T-helper 1 cell treated with Interleukin-12 subunit alpha and Interleukin-12 subunit beta and Interleukin-4 antibody, amounts not matched to agents 30 μg/mL and 1 μg/mL, for 36 hours (primary cell): ENCODE data around the gene PTPN7.
"Not testable (repeated sequence)": the region's sequence is repeated elsewhere in the genome, so short reads cannot be mapped to it uniquely, and the experiment has no call there.

Source experiments
- H3K27ac Mint-ChIP-seq: one replicate; pipeline ENCODE4 v1.8.0; 2021; ENCODE audit warnings: mild to moderate bottlenecking, mixed read lengths
- H3K27me3 Mint-ChIP-seq: one replicate; pipeline ENCODE4 v1.8.0; 2021; ENCODE audit warnings: low read depth, mixed read lengths
- H3K36me3 Mint-ChIP-seq: one replicate; pipeline ENCODE4 v1.8.0; 2021; ENCODE audit warnings: low read depth, mixed read lengths
- H3K4me1 Mint-ChIP-seq: one replicate; pipeline ENCODE4 v1.8.0; 2021; ENCODE audit warnings: low read depth, mixed read lengths
- H3K4me3 Mint-ChIP-seq: one replicate; pipeline ENCODE4 v1.8.0; 2021; ENCODE audit warnings: mild to moderate bottlenecking, moderate library complexity, mixed read lengths
- H3K9me3 Mint-ChIP-seq: one replicate; pipeline ENCODE4 v1.8.0; 2021; ENCODE audit warnings: mixed read lengths

PTPN7 gene

DNA sequence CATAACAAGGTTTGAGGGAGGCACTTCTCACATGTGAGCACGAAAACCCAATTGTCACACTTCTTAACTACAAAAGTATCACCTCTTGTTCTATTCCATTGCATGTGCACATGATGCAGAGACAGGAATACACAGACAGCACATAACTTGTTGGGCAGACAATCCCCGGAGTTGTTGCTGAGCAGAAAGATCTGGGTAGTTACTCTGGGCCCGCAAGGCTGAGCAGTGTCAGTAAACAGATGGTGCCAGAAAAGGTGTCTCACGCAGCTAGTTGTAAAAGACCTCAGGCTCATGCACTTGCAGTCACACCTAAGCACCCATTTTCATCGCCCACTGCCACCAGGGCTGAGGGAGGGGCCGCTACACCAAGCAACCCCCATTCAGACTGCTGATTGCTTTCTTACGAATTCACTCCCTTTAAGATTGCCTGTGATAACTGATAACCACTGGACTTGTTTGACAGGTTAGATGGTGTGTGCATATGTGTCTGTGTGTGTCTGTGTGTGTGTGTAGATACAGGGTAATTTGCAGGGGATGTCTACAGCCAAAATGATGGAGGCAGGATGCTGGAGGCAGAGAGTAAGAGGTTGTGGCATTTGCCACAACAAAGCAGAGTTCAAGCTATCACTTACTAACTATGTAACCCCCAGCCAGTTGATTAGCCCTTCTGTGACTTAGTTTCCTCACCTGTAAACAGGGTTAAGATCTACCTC, 37.4 kb upstream of the PTPN7 start:
- H3K36me3 Mint-ChIP-seq: no peaks in the 10 kb centered on the region
- peaks cover 4% of the 10 kb centered on the region for H3K4me1 Mint-ChIP-seq
- H3K4me3 Mint-ChIP-seq: no peak overlapping the region
- H3K27ac Mint-ChIP-seq: no peak overlapping the region
- H3K27me3 Mint-ChIP-seq: peaks cover 53% of the 10 kb centered on the region
- H3K9me3 Mint-ChIP-seq: no peaks in the 10 kb centered on the region

DNA sequence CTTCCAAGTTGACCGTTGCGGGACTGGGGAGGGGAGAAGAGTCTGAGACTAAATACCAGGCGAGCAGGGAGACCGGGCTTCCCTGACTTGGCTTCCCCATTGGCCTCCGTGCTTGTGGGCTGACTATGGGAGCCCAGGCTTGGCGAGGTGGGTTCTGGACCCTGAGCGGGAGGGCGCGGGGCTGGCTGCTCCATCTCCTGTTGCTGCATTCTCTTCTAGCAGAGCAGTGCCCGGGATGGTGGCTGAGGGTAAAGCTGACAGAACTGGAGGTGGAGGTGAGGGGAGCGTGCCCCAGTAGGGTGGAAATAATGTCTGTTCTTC, 33.9 kb upstream of the PTPN7 start:
- Mint-ChIP-seq H3K4me3 (no peak overlapping the region), H3K36me3 (no peaks in the 10 kb centered on the region), H3K9me3 (no peaks in the 10 kb centered on the region), H3K27ac (no peak overlapping the region), H3K27me3 (peaks cover 54% of the 10 kb centered on the region), H3K4me1 (peaks cover 4% of the 10 kb centered on the region)

DNA sequence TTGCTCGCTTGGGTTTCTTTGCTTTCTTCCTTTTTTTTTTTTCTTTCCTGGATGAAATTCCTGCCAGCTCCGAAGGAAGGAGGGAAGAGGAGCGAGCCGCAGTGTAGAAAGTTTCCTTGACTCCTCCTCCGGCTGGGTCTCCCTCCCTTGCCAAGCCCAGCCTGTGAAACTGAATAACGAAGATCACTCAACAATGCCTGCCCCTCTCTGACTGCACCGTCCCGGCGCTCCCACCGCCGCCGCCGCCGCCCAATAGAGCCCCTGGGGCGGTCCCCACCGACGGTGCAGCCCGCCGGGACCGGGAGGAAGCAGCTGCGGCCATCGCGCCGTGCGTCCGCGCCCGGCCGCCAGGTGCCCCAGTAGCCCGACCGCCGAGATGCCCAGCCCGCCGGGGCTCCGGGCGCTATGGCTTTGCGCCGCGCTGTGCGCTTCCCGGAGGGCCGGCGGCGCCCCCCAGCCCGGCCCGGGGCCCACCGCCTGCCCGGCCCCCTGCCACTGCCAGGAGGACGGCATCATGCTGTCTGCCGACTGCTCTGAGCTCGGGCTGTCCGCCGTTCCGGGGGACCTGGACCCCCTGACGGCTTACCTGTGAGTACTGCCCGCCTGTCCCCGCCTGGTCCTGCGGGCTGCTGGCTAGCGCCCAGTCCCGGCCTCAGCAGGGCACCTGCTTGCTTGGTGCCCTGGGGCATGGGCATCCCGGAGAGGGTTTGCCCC, 33.4 kb upstream of the PTPN7 start, which contains the start of gene LGR6:
LGR6 (plus strand) TSS at position 186 of the 714 bp plus-strand sequence; CDS start at position 377, 191 bp downstream.
- Mint-ChIP-seq H3K27ac (no peak within 1 kb of the TSS), H3K36me3 (no peaks in the 10 kb centered on the region), H3K27me3 (peaks cover 50% of the 10 kb centered on the region), H3K4me3 (no peak within 1 kb of the TSS), H3K9me3 (no peaks in the 10 kb centered on the region), H3K4me1 (peaks cover 4% of the 10 kb centered on the region)

DNA sequence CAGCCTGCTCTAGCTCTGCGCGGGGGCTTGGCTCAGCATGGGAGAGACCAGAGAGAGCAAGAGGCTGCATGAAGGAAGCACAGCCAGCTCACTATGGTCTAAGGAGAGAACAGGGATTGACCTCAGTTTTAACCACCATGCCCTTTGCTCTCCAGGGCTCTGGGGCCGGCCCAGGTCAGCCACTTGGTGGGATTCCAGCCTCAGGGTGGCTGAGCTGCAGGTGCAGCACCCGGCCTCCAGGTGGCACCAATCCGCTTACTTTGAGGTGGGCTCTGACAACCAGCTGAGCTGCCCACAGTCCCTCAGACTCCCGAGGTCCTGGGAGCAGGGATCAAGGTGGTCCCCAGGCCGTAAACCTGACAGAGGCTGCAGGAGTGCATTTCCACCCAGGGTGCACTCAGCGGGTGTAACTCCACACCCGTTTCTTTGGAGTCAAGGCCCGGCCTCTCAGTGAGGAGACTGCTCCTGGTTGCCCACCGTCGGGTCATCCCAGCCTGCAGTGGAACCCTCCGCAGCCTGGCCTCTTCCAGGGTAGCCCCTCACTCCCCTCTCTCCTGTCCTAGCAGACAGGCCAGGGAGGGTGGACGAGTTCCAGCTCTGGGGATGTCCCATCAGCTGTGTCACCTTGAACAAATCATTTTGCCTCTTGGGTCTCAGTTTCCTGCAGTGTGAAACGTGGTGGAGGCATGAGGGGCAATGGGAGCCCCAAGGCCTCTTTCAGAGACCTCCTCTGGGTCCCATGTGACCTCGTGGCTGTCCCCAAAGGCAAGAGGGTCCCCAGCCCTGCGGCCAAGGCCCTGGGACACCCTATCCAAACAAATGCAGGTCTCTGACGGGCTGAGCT, 32.6 kb upstream of the PTPN7 start:
- Mint-ChIP-seq H3K9me3 (no peaks in the 10 kb centered on the region), H3K27ac (no peak overlapping the region), H3K36me3 (no peaks in the 10 kb centered on the region), H3K27me3 (peaks cover 44% of the 10 kb centered on the region), H3K4me3 (no peak overlapping the region), H3K4me1 (peaks cover 1% of the 10 kb centered on the region)

DNA sequence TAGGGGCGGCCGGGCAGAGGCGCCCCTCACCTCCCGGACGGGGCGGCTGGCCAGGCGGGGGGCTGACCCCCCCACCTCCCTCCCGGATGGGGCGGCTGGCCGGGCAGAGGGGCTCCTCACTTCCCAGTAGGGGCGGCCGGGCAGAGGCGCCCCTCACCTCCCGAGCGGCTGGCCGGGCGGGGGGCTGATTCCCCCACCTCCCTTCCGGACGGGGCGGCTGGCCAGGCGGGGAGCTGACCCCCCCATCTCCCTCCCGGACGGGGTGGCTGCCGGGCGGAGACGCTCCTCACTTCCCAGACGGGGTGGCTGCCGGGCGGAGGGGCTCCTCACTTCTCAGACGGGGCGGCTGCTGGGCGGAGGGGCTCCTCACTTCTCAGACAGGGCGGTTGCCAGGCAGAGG, 31.0 kb upstream of the PTPN7 start:
- H3K4me1 Mint-ChIP-seq, H3K4me3 Mint-ChIP-seq, H3K27ac Mint-ChIP-seq, H3K36me3 Mint-ChIP-seq, H3K9me3 Mint-ChIP-seq: not testable (repeated sequence)
- H3K27me3 Mint-ChIP-seq: peaks cover 32% of the 10 kb centered on the region

DNA sequence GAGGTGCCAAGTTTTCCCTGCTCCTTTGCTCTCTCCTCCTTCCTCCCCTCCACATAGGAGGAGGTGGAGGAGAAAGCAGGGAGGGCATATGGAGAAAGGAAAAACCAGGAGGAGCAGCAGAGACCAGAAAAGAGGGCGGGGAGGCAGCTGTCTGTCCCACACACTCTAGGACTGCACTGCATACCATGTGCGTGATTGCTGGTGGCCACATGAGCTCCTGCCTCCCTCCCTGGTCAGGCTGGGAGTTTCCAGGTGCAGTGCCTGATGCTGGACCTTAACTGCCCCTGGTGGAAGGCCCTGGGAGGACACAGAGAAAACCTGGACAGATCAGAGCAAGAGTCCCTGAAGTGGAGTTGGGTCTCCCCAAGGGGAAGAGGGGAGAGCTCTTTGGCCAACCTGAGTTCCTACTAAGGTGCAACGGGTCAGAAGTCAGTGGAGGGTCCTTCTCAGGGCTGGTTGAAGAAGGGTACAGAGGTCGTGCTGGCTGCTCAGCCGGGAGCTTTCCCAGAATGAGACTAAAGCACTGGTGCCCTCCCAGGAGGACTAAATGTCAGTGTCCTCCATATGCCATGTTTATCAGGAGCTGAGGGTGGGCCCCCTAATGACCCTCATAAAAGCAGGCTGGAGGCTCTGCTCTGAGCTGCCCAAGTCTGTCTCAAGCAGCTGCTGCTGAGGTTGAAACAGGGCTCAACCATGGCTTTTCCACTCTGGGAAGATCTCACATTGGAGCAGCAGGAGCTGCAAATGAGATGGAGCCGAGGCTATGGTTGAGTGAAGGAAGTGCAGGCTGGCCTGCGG, 29.7 kb upstream of the PTPN7 start:
- Mint-ChIP-seq H3K4me3 (no peak overlapping the region), H3K27me3 (peaks cover 24% of the 10 kb centered on the region), H3K9me3 (no peaks in the 10 kb centered on the region), H3K36me3 (no peaks in the 10 kb centered on the region), H3K4me1 (peaks cover 1% of the 10 kb centered on the region), H3K27ac (no peak overlapping the region)

GRCh38 chr1:202189001-202189790, 28.8 kb upstream of the PTPN7 start:
- H3K4me3 Mint-ChIP-seq: no peak overlapping the region
- no peak overlapping the region for H3K27ac Mint-ChIP-seq
- H3K9me3 Mint-ChIP-seq: no peaks in the 10 kb centered on the region

DNA sequence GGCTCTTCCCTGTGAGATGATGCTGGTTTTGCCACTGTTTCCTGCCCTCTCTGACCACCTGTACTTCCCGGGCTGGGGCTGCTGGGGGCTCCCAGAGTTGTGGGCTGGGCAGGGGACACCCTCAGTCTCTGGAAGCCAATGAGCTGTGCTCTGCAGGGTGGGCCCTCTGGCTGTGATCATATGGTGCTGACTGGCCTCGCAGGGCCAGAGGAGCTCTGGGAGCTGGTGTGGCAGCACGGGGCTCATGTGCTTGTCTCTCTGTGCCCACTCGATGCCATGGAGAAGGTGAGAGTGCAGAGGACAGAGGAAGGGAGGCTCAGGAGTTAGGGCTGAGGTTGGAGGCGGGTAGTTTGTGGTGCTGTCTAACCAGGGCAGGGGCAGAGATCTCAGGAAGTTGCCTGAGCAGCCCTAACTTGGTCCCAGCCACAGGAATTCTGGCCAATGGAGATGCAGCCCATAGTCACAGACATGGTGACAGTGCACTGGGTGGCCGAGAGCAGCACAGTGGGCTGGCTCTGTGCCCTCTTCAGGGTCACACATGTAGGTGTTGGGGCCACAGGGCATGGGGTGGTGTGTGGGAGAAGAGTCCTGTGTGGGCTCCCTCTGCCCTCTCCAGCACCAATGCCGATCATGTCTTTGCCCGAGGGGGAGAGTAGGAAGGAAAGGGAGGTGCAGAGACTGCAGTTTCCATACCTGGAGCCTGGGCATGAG, 27.4 kb upstream of the PTPN7 start:
- H3K9me3 Mint-ChIP-seq: no peaks in the 10 kb centered on the region
- H3K27me3 Mint-ChIP-seq: peaks cover 8% of the 10 kb centered on the region
- H3K36me3 Mint-ChIP-seq: no peaks in the 10 kb centered on the region
- no peak overlapping the region for H3K4me3 Mint-ChIP-seq
- no peak overlapping the region for H3K27ac Mint-ChIP-seq
- peaks cover 7% of the 10 kb centered on the region for H3K4me1 Mint-ChIP-seq

More at GRCh38 chr1:202189001-202189790, 28.8 kb upstream of the PTPN7 start:
- Mint-ChIP-seq H3K27me3 (peaks cover 14% of the 10 kb centered on the region), H3K4me1 (peaks cover 5% of the 10 kb centered on the region), H3K36me3 (no peaks in the 10 kb centered on the region)

- H3K9me3 Mint-ChIP-seq: no peaks in the 10 kb centered on the region
- H3K27me3 Mint-ChIP-seq: peaks cover 3% of the 10 kb centered on the region
- H3K36me3 Mint-ChIP-seq: no peaks in the 10 kb centered on the region
- H3K4me3 Mint-ChIP-seq: no peak overlapping the region
- no peak overlapping the region for H3K27ac Mint-ChIP-seq
- peaks cover 7% of the 10 kb centered on the region for H3K4me1 Mint-ChIP-seq
These were observed 26.8 kb upstream of the PTPN7 start for GRCh38 chr1:202187041-202187671.

GRCh38 chr1:202186327-202186726, 25.9 kb upstream of the PTPN7 start:
- no peak overlapping the region for H3K27ac Mint-ChIP-seq
- peaks cover 3% of the 10 kb centered on the region for H3K27me3 Mint-ChIP-seq
- H3K4me3 Mint-ChIP-seq: no peak overlapping the region
- H3K9me3 Mint-ChIP-seq: no peaks in the 10 kb centered on the region
- peaks cover 7% of the 10 kb centered on the region for H3K4me1 Mint-ChIP-seq
- H3K36me3 Mint-ChIP-seq: no peaks in the 10 kb centered on the region

DNA sequence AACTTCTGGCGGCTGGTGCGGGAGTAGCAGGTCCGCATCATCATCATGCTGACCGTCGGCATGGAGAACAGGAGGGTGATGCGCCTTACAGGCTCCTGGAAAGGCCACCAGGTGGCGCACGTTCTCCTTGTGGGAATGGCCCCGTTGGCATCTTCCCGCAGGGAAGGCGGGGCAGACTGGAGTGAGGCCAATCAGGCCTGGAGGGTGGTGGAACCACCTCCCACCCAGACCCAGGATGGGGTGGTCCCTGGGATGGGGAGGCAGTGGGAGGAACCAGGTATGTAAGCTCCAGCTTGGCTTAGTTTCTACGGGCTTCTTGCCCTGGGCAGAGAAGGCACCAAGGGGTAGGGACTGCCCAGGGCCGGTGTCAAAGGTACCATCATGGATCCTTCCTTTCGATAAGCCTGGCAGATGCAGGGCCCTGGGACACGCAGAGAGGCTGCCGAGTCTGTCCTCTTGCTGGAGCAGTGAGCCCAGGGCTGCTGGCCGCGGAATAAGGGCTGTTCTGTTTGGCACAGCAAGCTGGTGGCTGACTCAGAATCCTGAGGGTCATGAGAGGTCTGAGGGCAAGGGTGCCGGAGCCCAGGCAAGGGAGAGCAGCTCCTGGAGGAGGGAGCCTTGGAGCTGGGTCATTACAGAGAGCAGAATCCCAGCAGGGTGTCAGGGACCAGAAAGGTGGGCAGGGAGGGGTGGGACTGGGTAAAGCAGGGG, 24.5 kb upstream of the PTPN7 start:
- H3K9me3 Mint-ChIP-seq: no peaks in the 10 kb centered on the region
- peaks cover 7% of the 10 kb centered on the region for H3K4me1 Mint-ChIP-seq
- no peak overlapping the region for H3K27ac Mint-ChIP-seq
- no peaks in the 10 kb centered on the region for H3K36me3 Mint-ChIP-seq
- no peak overlapping the region for H3K4me3 Mint-ChIP-seq
- H3K27me3 Mint-ChIP-seq: peaks cover 3% of the 10 kb centered on the region

GRCh38 chr1:202182040-202182877, 21.9 kb upstream of the PTPN7 start:
- peak overlapping the region; percentile 55 for H3K27ac Mint-ChIP-seq
- H3K9me3 Mint-ChIP-seq: no peaks in the 10 kb centered on the region
- H3K4me1 Mint-ChIP-seq: peaks cover 7% of the 10 kb centered on the region
- H3K4me3 Mint-ChIP-seq: no peak overlapping the region
- peaks cover 3% of the 10 kb centered on the region for H3K27me3 Mint-ChIP-seq
- no peaks in the 10 kb centered on the region for H3K36me3 Mint-ChIP-seq
